GM12878 (cell line): ENCODE data around the gene PI16. TPM values are rescaled to one million over a fixed set of nuclear protein-coding genes. Genes with fewer than 3 reads are reported as not detected.

Experiments
- ATAC-seq: fragments of 200-7000 bp; cut with Tn5 transposase; 3 replicates; pipeline ENCODE4 v1.9.1; 2020; ENCODE audit warnings: mild to moderate bottlenecking, moderate library complexity
- BruUV-seq: library from RNA; stranded (reverse); fragments of 400-500 nt; replicated peaks from 2 replicates; lab custom pipeline; 2021; lab: Mats Ljungman, UMichigan
- CTCF ChIA-PET: fragments of 300-600 bp; sonication (Branson Sonifier 250); formaldehyde crosslinking; extraction: SDS; loops from one replicate; lab custom pipeline; 2021; ENCODE audit warnings: inconsistent platforms; lab: Yijun Ruan, JAX
- POLR2A ChIA-PET: fragments of 350-600 bp; formaldehyde crosslinking; extraction: SDS; loops from one replicate; lab custom pipeline; 2021; ENCODE audit warnings: inconsistent platforms; lab: Charles Lee
- RAD21 ChIA-PET: fragments of 300-600 bp; sonication (Branson Sonifier 250); formaldehyde crosslinking; loops from one replicate; lab custom pipeline; 2023; ENCODE audit warnings: antibody characterized with exemption; ENCODE audit not compliant: unreplicated experiment; lab: Charles Lee
- SMC1A ChIA-PET: fragments of 300-600 bp; sonication (Branson Sonifier 250); formaldehyde crosslinking; loops from one replicate; lab custom pipeline; 2023; ENCODE audit not compliant: unreplicated experiment, uncharacterized antibody; lab: Charles Lee
- DNase-seq: peaks from one replicate; pipeline ENCODE4 v3.0.0-alpha.2; 2011; ENCODE audit warnings: low read depth, low spot score
- FAIRE-seq: peaks from 3 replicates; lab custom pipeline; 2011; peaks lifted over from hg19 to GRCh38; lab: Jason Lieb, UNC
- H2AFZ ChIP-seq: 2 replicates; pipeline ENCODE4 v1.6.0; 2011; ENCODE audit warnings: low read depth, low read length, control low read depth; ENCODE audit not compliant: control insufficient read depth
- H3K27ac ChIP-seq: 2 replicates; pipeline ENCODE4 v1.5.1; 2011; ENCODE audit warnings: control low read depth; ENCODE audit not compliant: control insufficient read depth, insufficient read depth
- H3K27me3 ChIP-seq, 2 experiments: replicated peaks in 1 of 2; 2 replicates each; pipeline versions ENCODE4 v1.6.0 to v1.6.1; 2011; ENCODE audit warnings: low read length in 1 of 2; ENCODE audit not compliant: control insufficient read depth in 2 of 2, insufficient read depth in 2 of 2
- H3K36me3 ChIP-seq, 2 experiments: 2 replicates each; pipeline ENCODE4 v1.5.1; 2011; ENCODE audit warnings: low read length in 1 of 2; ENCODE audit not compliant: control insufficient read depth in 2 of 2, insufficient read depth in 2 of 2
- H3K4me1 ChIP-seq: 2 replicates; pipeline ENCODE4 v1.6.1; 2011; ENCODE audit warnings: mild to moderate bottlenecking, low read length, moderate library complexity, mixed read lengths; ENCODE audit not compliant: control insufficient read depth, insufficient read depth
- H3K4me2 ChIP-seq: 2 replicates; pipeline ENCODE4 v1.6.0; 2011; ENCODE audit warnings: control low read depth; ENCODE audit not compliant: control insufficient read depth, insufficient read depth
- H3K4me3 ChIP-seq: fragments of 200-600 bp; sonication (generic); 2 replicates; pipeline ENCODE4 v1.5.1; 2016
- H3K79me2 ChIP-seq: 2 replicates; pipeline ENCODE4 v1.6.0; 2011; ENCODE audit warnings: low read length; ENCODE audit not compliant: control insufficient read depth, insufficient read depth
- H3K9ac ChIP-seq: 2 replicates; pipeline ENCODE4 v1.8.0; 2011; ENCODE audit warnings: low read length, control low read depth, mixed read lengths; ENCODE audit not compliant: control insufficient read depth, insufficient read depth
- H3K9me3 ChIP-seq: replicated peaks from 3 replicates; pipeline ENCODE4 v1.5.1; 2011; ENCODE audit warnings: mild to moderate bottlenecking, low read length; ENCODE audit not compliant: control insufficient read depth, insufficient read depth
- H4K20me1 ChIP-seq: 2 replicates; pipeline ENCODE4 v1.6.0; 2011; ENCODE audit not compliant: control insufficient read depth, insufficient read depth
- ATF7 ChIP-seq: fragments of 450-650 bp; IDR thresholded peaks from 2 replicates; pipeline ENCODE4 v1.6.1; 2016; ENCODE audit warnings: low read depth, mild to moderate bottlenecking
- BRCA1 ChIP-seq: IDR thresholded peaks from 2 replicates; pipeline ENCODE4 v1.6.1; 2011; ENCODE audit warnings: low read depth, low read length, improper control_type of control experiment
- CREB1 ChIP-seq: IDR thresholded peaks from 2 replicates; pipeline ENCODE4 v1.6.1; 2012; ENCODE audit warnings: low read depth, mild to moderate bottlenecking, inconsistent platforms
- FOS ChIP-seq: IDR thresholded peaks from 3 replicates; pipeline ENCODE4 v1.6.1; 2011; ENCODE audit warnings: borderline replicate concordance; ENCODE audit not compliant: insufficient read length; ENCODE audit errors: extremely low read depth
- NFYA ChIP-seq: IDR thresholded peaks from 2 replicates; pipeline ENCODE4 v1.6.1; 2011; ENCODE audit warnings: low read depth, mild to moderate bottlenecking, low read length, improper control_type of control experiment, borderline replicate concordance
- SIN3A ChIP-seq: IDR thresholded peaks from 2 replicates; pipeline ENCODE4 v1.6.1; 2012; ENCODE audit warnings: low read depth, low read length, improper control_type of control experiment
- SMC3 ChIP-seq: IDR thresholded peaks from 2 replicates; pipeline ENCODE4 v1.6.1; 2011; ENCODE audit warnings: low read length, improper control_type of control experiment, borderline replicate concordance
- STAT1 ChIP-seq: fragments of 450-650 bp; conservative IDR thresholded peaks from 2 replicates; pipeline ENCODE4 v1.6.1; 2014; ENCODE audit warnings: antibody characterized with exemption, mild to moderate bottlenecking
- TCF12 ChIP-seq: IDR thresholded peaks from 2 replicates; pipeline ENCODE4 v1.6.1; 2011; ENCODE audit warnings: low read depth, mild to moderate bottlenecking, low read length
- TCF3 ChIP-seq: IDR thresholded peaks from 2 replicates; pipeline ENCODE4 v1.6.1; 2012; ENCODE audit warnings: low read depth, mild to moderate bottlenecking, low read length, borderline replicate concordance; ENCODE audit not compliant: insufficient read depth
- ZNF207 ChIP-seq: fragments of 450-650 bp; IDR thresholded peaks from 2 replicates; pipeline ENCODE4 v1.6.1; 2014; ENCODE audit warnings: antibody characterized with exemption, mild to moderate bottlenecking, borderline replicate concordance
- WGBS: methylation state at CpG from one replicate; pipeline ENCODE4 v1.1.6; 2016; ENCODE audit warnings: low lambda C conversion rate; ENCODE audit not compliant: insufficient replicate concordance, insufficient coverage; ENCODE audit errors: missing lambda C conversion rate; 5-methylcytosine and 5-hydroxymethylcytosine counted together
- in situ Hi-C: fragments of 300-500 bp; cut with MboI; formaldehyde crosslinking; loops from 9 replicates; pipeline ENCODE4 v1.14.3; 2018; ENCODE audit warnings: mixed read lengths
- intact Hi-C: fragments of 100-400 bp; cut with micrococcal nuclease; formaldehyde crosslinking; loops from one replicate; pipeline ENCODE4 v1.14.2; 2022; ENCODE audit not compliant: unreplicated experiment
- polyA plus RNA-seq, 11 experiments: library from polyadenylated mRNA; depleted of rRNA in 4 of 11; unstranded in 6 of 11; stranded (reverse) in 5 of 11; fragments of >200 nt; fragmentation: Nextera tagmentation in 4 of 11; fragmentation: Illumina TruSeq in 1 of 11; extraction: Ambion mirVana in 4 of 11; extraction: Trizol in 1 of 11; gene quantifications; 1 replicate in 1 of 11; 2 replicates in 10 of 11; pipeline versions ENCODE4 v1.2.1 to v1.2.3, GENCODE V29; 2011 to 2016; ENCODE audit warnings: inconsistent platforms in 2 of 11, missing spikeins in 2 of 11, low read depth in 1 of 11
- total RNA-seq, 4 experiments: library from RNA; depleted of rRNA in 3 of 4; stranded (reverse); fragments of >200 nt in 3 of 4; fragmentation: Illumina TruSeq in 1 of 4; extraction: Trizol in 1 of 4; gene quantifications; 2 replicates each; pipeline versions ENCODE4 v1.2.1 to v1.2.3, GENCODE V29; 2013 to 2021
- TF ChIP-seq, protein P1 (sequence below): fragments of 450-650 bp; IDR thresholded peaks from 2 replicates; pipeline ENCODE4 v1.6.1; 2014; ENCODE audit warnings: mild to moderate bottlenecking

PI16 gene
- total and polyA plus RNA-seq, 10 of the 15 experiments (the other 5 are each of a cell fraction or from before 2014, with no cell fraction given) = 0.08 to 0.12 TPM; not detected in 8

GRCh38 chr6:36973190-36973589 lies 18.7 kb downstream of the PI16 start:
- Histone ChIP-seq H3K27me3 (no peaks in the 10 kb centered on the region), H3K9ac (no peak overlapping the region), H3K4me2 (no peak overlapping the region), H3K36me3 (peaks cover 51 to 65% of the 10 kb centered on the region in 2 experiments), H3K4me1 (no peaks in the 10 kb centered on the region), H3K27ac (no peak overlapping the region), H4K20me1 (no peaks in the 10 kb centered on the region)
- in situ Hi-C loops = no loop called here
- RAD21 ChIA-PET = no interaction called here
- no peak for ATAC-seq
- BruUV-seq = no TSS peak
- no peak for DNase-seq
- TF ChIP-seq SIN3A (no peak), NFYA (no peak), BRCA1 (no peak), ZNF207 (no peak), CREB1 (no peak), FOS (no peak), SMC3 (no peak), ATF7 (no peak), TCF3 (no peak), TCF12 (no peak), STAT1 (no peak)
- TF ChIP-seq, protein P1, sequence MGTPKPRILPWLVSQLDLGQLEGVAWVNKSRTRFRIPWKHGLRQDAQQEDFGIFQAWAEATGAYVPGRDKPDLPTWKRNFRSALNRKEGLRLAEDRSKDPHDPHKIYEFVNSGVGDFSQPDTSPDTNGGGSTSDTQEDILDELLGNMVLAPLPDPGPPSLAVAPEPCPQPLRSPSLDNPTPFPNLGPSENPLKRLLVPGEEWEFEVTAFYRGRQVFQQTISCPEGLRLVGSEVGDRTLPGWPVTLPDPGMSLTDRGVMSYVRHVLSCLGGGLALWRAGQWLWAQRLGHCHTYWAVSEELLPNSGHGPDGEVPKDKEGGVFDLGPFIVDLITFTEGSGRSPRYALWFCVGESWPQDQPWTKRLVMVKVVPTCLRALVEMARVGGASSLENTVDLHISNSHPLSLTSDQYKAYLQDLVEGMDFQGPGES = no peak
- TF ChIP-seq, all 136 proteins: peak for 0
- no peaks in the 10 kb centered on the region for H3K9me3 ChIP-seq
- H3K4me3 ChIP-seq = no peak overlapping the region
- no peak overlapping the region for H2AFZ ChIP-seq
- SMC1A ChIA-PET = interaction anchor here (1.5 kb wide), 1 partner anchor 88 kb away, joined by 3 read pairs; the partner anchor contains the start of gene C6orf89
- WGBS = 100% methylated on average over 1 of the region's 1 CpG
- FAIRE-seq = no peak
- no peaks in the 10 kb centered on the region for H3K79me2 ChIP-seq
- CTCF ChIA-PET = interaction anchor here (1.8 kb wide), 1 partner anchor 45 kb away, joined by 4 read pairs; no protein-coding TSS in a partner anchor
- intact Hi-C loops = no loop called here
- POLR2A ChIA-PET = no interaction called here
